Spleen (tissue), 7 donors: Measurements from ENCODE around the gene ROGDI.

Experiments used
- CTCF ChIP-seq, 11 experiments: fragments of 200-600 bp in 7 of 11; fragments of 450-650 bp in 4 of 11; sonication (generic) in 4 of 11; IDR thresholded peaks in 8 of 11; conservative IDR thresholded peaks in 3 of 11; 1 replicate in 7 of 11; 2 replicates in 4 of 11; pipeline versions ENCODE4 v1.4.0 to v1.8.0; 2016 to 2021; ENCODE audit warnings: antibody characterized with exemption in 11 of 11, inconsistent platforms in 4 of 11, mild to moderate bottlenecking in 1 of 11
- POLR2A ChIP-seq, 3 donors: fragments of 450-650 bp; IDR thresholded peaks; one replicate each; pipeline ENCODE4 v1.5.1; 2017; ENCODE audit warnings: antibody characterized with exemption in 3 of 3, mild to moderate bottlenecking in 1 of 3
- POLR2AphosphoS5 ChIP-seq, 3 donors: sonication (generic); formaldehyde crosslinking; IDR thresholded peaks; one replicate each; pipeline ENCODE4 v1.5.1; 2017; ENCODE audit warnings: antibody characterized with exemption in 3 of 3
- donor health status: DM: no; HTN: no; CAD: no; lungs with moderate emphysema.
- donor health status: DM: no; HTN: no; CAD: no.
- donor health status: DM: no; HTN: no; CAD: no.

- TF ChIP-seq POLR2A (IDR thresholded peaks at IDR 0.05) (peak in 1 of 3 donors; percentile 31), CTCF (IDR thresholded peaks at IDR 0.05 in 8 of 11, conservative IDR thresholded peaks at IDR 0.05 in 3 of 11) (no peak), POLR2AphosphoS5 (IDR thresholded peaks at IDR 0.05) (peak in 2 of 3 donors; percentile 12 to 45)
These were observed 45.5 kb upstream of the ROGDI start for GRCh38 chr16:4847774-4848587.
